ENCODE measurements around the gene HLA-DOA.

DNA sequence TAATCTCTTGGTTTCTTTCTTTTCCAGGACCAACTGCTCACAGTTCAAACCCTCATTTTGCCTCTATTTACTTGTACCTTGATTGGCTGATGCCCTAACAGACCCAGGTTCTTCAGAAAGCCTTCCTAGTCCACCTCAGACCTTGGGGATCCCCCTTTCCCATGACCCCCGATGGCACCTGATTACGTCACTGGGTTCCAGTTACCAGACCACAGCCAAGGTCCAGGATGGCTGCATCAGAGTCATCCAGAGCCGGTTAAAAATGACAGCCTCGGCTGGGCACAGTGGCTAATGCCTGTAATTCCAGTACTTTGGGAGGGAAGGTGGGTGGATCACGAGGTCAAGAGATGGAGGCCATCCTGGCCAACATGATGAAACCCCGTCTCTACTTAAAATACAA, 4.5 kb downstream of the HLA-DOA start:
- TF ChIP-seq, protein P1, sequence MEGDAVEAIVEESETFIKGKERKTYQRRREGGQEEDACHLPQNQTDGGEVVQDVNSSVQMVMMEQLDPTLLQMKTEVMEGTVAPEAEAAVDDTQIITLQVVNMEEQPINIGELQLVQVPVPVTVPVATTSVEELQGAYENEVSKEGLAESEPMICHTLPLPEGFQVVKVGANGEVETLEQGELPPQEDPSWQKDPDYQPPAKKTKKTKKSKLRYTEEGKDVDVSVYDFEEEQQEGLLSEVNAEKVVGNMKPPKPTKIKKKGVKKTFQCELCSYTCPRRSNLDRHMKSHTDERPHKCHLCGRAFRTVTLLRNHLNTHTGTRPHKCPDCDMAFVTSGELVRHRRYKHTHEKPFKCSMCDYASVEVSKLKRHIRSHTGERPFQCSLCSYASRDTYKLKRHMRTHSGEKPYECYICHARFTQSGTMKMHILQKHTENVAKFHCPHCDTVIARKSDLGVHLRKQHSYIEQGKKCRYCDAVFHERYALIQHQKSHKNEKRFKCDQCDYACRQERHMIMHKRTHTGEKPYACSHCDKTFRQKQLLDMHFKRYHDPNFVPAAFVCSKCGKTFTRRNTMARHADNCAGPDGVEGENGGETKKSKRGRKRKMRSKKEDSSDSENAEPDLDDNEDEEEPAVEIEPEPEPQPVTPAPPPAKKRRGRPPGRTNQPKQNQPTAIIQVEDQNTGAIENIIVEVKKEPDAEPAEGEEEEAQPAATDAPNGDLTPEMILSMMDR (conservative IDR thresholded peaks at IDR 0.05; ENCODE audit: low read depth, low read length) = no peak
- no peak for TF ChIP-seq EZH2 (IDR thresholded peaks at IDR 0.05; ENCODE audit: borderline replicate concordance, low read depth, low read length, poor library complexity, severe bottlenecking)
